NCI-H2227 (cell line): ENCODE data around the gene PAK1.
"Not testable (repeated sequence)": the region's sequence is repeated elsewhere in the genome, so short reads cannot be mapped to it uniquely, and the experiment has no call there.

Experiments
- DNase-seq: peaks from one replicate; lab custom pipeline; 2025; ENCODE audit not compliant: unreplicated experiment; lab: John Stamatoyannopoulos, UW

PAK1 gene

DNA sequence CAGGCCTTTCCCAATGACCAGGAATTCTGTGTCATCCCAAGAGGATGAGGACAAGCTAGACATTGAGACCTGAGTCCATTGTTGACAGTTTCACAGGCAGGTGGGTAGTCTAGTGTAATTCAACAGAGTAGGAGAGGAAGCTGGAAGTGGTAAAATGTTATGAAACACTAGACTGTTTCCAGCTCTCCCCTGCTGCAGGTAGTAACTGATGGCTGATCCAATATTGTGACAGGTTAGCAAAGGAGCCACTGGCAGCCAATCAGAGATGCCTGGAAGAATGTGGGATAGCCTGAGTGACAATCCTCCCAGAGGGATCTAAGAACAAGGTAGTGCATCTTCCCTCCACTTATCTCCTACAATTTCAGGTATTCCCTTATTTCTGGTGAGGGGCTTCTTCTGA is 161.8 kb downstream of the PAK1 start:
- no peak for DNase-seq

DNA sequence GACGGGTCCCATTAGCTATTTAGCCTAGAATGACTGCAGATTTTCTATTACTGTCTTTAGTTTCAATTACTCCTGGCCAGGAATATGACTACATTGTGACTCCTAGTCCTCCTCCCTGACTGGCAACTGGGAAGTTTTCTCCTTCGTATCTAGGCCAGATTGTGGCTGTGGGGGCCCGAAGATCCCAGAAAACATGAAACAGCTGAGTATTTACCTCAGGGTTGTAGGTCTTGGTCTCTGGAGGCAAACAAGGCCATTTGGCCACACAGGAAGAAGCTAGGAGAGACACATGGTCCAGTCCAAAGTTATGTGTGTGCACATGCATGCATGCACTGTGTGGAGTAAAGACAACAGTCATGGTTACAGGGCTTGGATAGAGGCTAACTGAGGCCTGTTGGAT is 162.2 kb downstream of the PAK1 start:
- no peak for DNase-seq

DNA sequence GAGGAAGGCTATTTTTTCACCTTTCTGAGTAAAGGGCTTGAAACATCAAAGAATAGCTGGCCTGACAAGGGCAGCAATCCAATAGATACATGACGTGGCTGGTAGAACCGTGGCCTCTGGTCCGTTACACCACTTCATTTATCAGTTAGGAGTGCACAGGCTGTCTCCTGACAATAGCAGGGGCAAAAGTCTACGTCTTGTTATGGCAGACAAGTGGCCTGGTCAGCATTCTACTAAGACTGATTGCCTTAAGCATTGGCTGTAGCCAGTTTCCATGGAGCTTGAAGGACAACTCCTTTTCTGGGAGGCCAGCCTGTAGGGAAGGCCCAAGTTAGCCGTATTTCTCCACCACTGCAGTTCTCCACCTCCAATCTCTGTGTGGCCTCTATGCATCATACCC is 163.2 kb downstream of the PAK1 start:
- no peak for DNase-seq

DNA sequence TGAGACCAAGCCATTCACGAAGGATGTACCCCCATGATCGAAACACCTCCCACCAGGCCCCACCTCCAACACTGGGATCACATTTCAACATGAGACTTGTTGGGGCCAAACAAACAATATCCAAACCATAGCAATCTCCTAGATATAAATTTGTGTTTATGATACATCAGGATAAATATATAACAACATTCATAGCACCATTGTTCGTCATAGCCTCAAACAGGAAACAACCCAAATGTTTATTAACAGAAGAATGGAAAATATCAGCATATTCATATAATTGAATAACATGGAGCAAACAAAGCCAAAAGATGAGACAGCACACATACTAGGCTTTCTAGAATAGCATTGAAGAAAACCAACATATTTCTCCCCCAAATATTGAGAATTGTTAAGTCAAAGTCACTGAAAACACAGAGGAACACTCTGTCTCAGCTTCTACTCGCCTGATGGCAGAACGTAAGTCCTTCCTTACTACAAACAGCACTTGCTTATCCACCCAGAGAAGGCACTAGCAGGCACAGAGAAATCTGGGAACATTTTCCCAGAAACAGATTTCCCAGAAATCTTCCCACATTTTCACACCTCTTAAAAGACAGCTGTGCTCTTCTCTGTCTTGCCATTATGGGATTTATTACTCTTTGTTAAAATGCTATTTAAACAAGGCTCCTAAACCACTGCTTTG is 164.4 kb downstream of the PAK1 start:
- DNase-seq = no peak

DNA sequence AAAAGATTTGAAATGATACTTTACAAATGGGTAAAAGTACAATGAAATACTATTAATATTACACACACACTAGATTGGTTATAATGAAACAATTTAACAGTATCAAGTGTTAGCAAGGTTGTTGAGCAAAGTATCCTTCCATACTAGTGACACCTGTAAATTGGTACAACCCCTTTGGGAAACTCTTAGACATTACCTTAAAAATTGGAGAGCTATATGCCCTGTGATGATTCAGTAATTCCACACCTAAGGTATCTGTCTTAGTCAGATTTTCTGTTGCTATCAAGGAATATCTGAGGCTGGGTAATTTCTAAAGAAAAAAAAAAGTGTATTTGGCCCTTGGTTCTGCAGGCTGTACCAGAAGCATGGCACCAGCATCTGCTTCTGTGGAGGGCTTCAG is 165.1 kb downstream of the PAK1 start:
- DNase-seq = no peak

- DNase-seq = no peak
These were observed 170.6 kb downstream of the PAK1 start for GRCh38 chr11:77303328-77303727.

GRCh38 chr11:77302752-77303151 is 171.1 kb downstream of the PAK1 start:
- DNase-seq = no peak

- DNase-seq = no peak
These were observed 172.4 kb downstream of the PAK1 start, which contains the start of gene GDPD4 for GRCh38 chr11:77301510-77301909. Gene GDPD4, minus strand, starts transcription at chr11:77301686. Its CDS starts 16,549 bp downstream, at chr11:77285137.

DNA sequence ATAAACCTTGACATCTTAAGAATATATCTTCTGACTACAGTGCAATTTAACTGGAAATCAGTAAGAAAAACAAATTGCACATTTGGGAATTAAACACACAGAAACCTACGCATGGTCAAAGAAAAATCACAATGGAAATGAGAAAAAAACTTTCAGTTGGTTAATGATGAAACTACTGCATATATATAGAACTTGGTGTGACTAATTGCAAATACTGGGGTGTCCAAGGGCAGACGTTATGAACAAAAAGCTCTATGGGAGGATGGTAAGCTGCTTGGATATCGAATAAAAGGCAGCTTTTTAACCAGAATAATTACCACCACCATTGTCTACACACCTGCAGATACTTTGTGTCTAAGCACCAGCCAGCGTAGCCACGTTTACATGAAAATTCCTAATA is 173.2 kb downstream of the PAK1 start:
- no peak for DNase-seq

DNA sequence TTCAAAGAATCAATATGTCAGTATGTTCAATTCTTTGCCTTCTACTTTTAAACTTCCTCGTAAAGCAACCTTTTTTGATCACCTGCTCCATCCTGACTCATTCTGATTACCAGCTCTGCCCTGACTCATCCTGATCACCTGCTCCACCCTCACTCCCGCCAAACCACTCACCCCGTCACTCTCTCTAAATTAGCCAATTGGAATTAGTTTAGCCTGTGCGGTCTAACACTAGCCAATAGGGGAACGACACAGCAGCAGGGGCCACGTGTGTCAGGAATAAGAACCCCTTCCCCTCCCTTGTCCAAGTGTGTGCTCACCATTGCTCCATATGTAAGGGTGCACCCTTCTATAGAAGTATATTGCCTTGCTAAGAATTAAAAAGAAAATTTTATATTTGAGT is 173.9 kb downstream of the PAK1 start:
- not testable (repeated sequence) for DNase-seq

DNA sequence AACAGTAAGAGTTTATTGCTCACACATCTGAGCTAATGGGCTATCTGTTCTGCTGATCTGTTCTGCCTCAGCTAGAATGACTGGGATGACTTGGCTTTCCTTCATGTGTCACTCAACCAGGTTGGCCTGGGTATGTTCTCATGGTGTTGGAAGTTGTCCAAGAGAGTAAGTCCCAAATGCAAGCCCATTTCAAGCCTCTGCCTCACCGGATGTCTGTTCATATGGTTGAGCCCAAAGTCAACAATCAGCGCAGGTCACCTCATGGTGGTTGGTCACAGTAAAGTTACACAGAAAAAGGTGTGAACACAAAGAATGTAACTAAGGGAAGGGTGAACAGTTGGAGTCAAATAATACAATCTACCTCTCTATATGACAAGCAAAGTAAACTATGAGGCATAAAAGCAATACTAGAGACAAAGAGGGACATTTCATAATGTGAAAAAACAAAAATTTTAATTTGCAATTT is 174.3 kb downstream of the PAK1 start:
- DNase-seq = no peak

- DNase-seq = no peak
These were observed 179.9 kb downstream of the PAK1 start for GRCh38 chr11:77294040-77294439.

- no peak for DNase-seq
These were observed 184.2 kb downstream of the PAK1 start for GRCh38 chr11:77289737-77290136.

- no peak for DNase-seq
These were observed 186.2 kb downstream of the PAK1 start for GRCh38 chr11:77287615-77288273.

DNA sequence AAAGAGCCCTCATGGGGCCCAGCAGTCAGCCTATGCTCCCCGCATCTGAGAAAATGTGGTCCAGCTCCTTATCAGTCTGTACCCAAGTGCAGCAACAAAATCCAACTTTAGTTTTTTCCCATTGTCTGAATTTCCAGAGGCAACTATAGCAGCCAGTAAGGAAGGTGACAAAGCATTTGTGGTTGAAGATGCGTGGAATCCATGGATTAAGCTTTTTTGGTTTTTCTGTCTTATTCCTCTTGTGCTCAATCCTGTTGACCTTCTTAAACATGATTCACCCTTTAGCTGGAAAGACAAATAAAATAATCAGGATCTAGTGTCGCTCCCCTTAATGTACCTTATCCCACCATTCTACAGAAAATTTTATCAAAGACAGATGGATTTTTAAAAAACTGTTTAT is 186.8 kb downstream of the PAK1 start:
- no peak for DNase-seq

DNA sequence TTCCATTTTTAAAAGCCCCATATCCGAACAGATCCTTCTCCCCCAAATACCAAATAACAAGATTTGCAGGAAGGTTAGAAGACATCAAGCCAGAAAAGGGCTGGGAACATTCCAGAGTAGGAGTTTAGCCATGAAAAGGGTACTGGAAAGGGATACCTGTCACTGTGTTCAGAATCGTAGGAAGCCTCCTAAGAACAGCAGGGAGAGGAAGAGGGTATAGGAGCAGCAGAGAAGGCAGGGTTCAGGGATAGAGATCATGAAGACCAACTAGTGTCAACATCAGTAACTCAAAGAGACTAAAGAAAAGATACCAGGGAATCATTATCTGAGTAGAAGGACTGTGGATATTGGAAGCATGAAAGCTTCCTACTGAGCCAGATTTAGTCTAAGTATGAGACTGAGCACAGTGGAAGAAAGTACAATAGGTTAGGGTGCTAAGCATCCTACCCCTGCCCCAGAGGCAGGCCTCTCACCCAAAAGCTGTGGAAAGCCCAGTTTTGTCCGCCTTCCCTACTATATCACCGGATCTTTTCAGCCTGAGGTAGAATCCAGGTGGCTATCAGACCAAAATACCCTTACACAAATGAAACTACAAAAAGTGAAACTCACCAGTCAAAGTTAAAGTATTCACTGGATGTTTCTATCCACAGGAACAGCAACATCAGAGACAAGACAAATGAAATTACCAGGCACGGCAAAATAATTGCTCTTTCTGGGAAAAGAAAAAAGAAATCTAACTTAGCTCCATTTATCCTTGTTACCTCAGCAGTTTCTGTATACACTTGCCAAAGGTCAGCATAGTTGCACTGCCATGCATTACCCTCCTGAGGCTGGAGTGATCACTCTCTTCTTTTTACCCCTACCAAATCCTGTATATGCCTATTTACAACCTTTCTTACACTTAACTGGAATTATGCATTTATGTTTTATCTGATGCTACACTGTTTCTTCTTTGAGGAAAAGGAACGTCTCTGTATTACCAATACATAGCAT is 189.1 kb downstream of the PAK1 start:
- no peak for DNase-seq

DNA sequence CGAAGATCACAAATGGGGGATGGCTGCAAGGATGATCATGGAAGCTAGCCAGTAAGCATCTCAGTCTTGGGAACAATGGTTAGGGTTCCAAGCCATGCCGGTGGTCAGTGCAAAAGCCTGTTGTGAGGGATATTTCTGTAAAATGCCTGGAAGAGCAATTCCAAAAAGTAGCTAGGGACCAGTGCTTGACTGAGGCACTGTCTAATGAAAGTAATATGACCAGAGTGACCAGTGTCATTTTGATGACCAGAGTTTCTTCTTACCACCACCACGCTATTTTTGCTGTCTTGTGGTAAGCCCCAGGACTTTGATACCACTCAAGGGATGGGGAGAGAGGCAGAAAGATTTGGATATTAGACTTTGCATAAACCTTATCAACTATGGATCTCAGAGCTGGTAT is 190.8 kb downstream of the PAK1 start:
- no peak for DNase-seq

GRCh38 chr11:77278595-77279506 is 195.0 kb downstream of the PAK1 start:
- no peak for DNase-seq

GRCh38 chr11:77276271-77276670 is 197.6 kb downstream of the PAK1 start:
- no peak for DNase-seq
